ENCODE measurements around the gene SCIN.

- TF ChIP-seq POLR2A (IDR thresholded peaks at IDR 0.05; ENCODE audit: low read depth, low read length) (no peak), TAF1 (IDR thresholded peaks at IDR 0.05; ENCODE audit: low read depth, low read length) (no peak)
Measured at GRCh38 chr7:12583922-12584321, 13.4 kb downstream of the SCIN start.

Data from GM12891 (cell line).